ELR (cell line): ENCODE measurements around the gene HES2.

Experiments used
- DNase-seq: peaks from one replicate; pipeline ENCODE4 v3.0.0-alpha.2; 2015; ENCODE audit warnings: low read depth

The HES2 gene

GRCh38 chr1:6419804-6420453 is at the start of gene HES2:
HES2 (minus strand) TSS chr1:6419919; CDS start chr1:6419820, 99 bp downstream.
- DNase-seq = no peak

- DNase-seq = no peak
Observed at GRCh38 chr1:6468729-6469461, 49.2 kb upstream of the HES2 start.

- DNase-seq = no peak
Observed at GRCh38 chr1:6467744-6468688, 48.3 kb upstream of the HES2 start.

- DNase-seq = no peak
Observed at GRCh38 chr1:6467224-6467623, 47.5 kb upstream of the HES2 start.

GRCh38 chr1:6466751-6467150 is 47.0 kb upstream of the HES2 start:
- no peak for DNase-seq

- DNase-seq = no peak
Observed at GRCh38 chr1:6466023-6466422, 46.3 kb upstream of the HES2 start, which contains the start of gene TNFRSF25. TNFRSF25 (minus strand) TSS chr1:6466173; CDS start chr1:6466107, 66 bp downstream.

GRCh38 chr1:6465461-6466005 is 45.8 kb upstream of the HES2 start:
- no peak for DNase-seq

GRCh38 chr1:6464915-6465314 is 45.2 kb upstream of the HES2 start:
- no peak for DNase-seq

- DNase-seq = no peak
Observed at GRCh38 chr1:6464514-6464836, 44.8 kb upstream of the HES2 start.

- no peak for DNase-seq
Observed at GRCh38 chr1:6463120-6463412, 43.3 kb upstream of the HES2 start.

- DNase-seq = peak; percentile 19
Observed at GRCh38 chr1:6462412-6463119, 42.8 kb upstream of the HES2 start.

GRCh38 chr1:6461538-6462411 is 42.1 kb upstream of the HES2 start:
- no peak for DNase-seq

- DNase-seq = no peak
Observed at GRCh38 chr1:6461051-6461530, 41.4 kb upstream of the HES2 start.

GRCh38 chr1:6460301-6461050 is 40.8 kb upstream of the HES2 start:
- no peak for DNase-seq

GRCh38 chr1:6459850-6460265 is 40.1 kb upstream of the HES2 start:
- DNase-seq = no peak

- DNase-seq = peak; percentile 28
Observed at GRCh38 chr1:6456800-6457466, 37.2 kb upstream of the HES2 start.

GRCh38 chr1:6455752-6456520 is 36.2 kb upstream of the HES2 start:
- DNase-seq = peak; percentile 19
